HepG2 (cell line): Measurements from ENCODE around the gene ZNF22. TPM values are rescaled to one million over a fixed set of nuclear protein-coding genes. Genes with fewer than 3 reads are reported as not detected.
A peak's percentile ranks its signal among the peaks of the same experiment; 100 is the strongest.

Experiments used
- ASH2L ChIP-seq: fragments of 300-600, 200-600 bp; sonication (generic); IDR thresholded peaks from 2 replicates; pipeline ENCODE4 v1.7.0; 2017; ENCODE audit warnings: low read depth, mild to moderate bottlenecking, moderate library complexity, mixed read lengths, low read length; ENCODE audit not compliant: insufficient read length
- CTCF ChIP-seq: sonication (generic); formaldehyde crosslinking; IDR thresholded peaks from 2 replicates; pipeline ENCODE4 v1.5.0; 2020; ENCODE audit warnings: mild to moderate bottlenecking, missing genetic modification reagents, moderate library complexity
- GATA4 ChIP-seq: sonication (generic); IDR thresholded peaks from 2 replicates; pipeline ENCODE4 v1.6.1; 2016; ENCODE audit warnings: antibody characterized with exemption, low read depth, borderline replicate concordance
- HES4 ChIP-seq: sonication (generic); formaldehyde crosslinking; IDR thresholded peaks from 2 replicates; pipeline ENCODE4 v1.9.0; 2021; ENCODE audit warnings: mild to moderate bottlenecking, missing genetic modification reagents, borderline replicate concordance
- KMT2B ChIP-seq: IDR thresholded peaks from 2 replicates; pipeline ENCODE4 v1.6.1; 2016; ENCODE audit warnings: missing genetic modification reagents, missing compliant biosample characterization
- MED13 ChIP-seq: sonication (generic); formaldehyde crosslinking; IDR thresholded peaks from 2 replicates; pipeline ENCODE4 v1.5.0; 2020; ENCODE audit warnings: missing genetic modification reagents
- MLXIP ChIP-seq: sonication (generic); formaldehyde crosslinking; IDR thresholded peaks from 2 replicates; pipeline ENCODE4 v1.9.0; 2021; ENCODE audit warnings: missing genetic modification reagents, borderline replicate concordance
- NFATC3 ChIP-seq: sonication (generic); formaldehyde crosslinking; IDR thresholded peaks from 2 replicates; pipeline ENCODE4 v1.5.1; 2020; ENCODE audit warnings: mild to moderate bottlenecking, missing genetic modification reagents
- NR2F2 ChIP-seq: IDR thresholded peaks from 2 replicates; pipeline ENCODE4 v1.6.1; 2012; ENCODE audit warnings: low read depth, inconsistent platforms, borderline replicate concordance
- PHF21A ChIP-seq: sonication (generic); formaldehyde crosslinking; IDR thresholded peaks from 2 replicates; pipeline ENCODE4 v1.5.0; 2020; ENCODE audit warnings: mild to moderate bottlenecking, missing genetic modification reagents
- POLR2AphosphoS5 ChIP-seq: IDR thresholded peaks from 2 replicates; pipeline ENCODE4 v1.6.1; 2012; ENCODE audit warnings: low read depth, low read length
- RAD51 ChIP-seq: fragments of 450-650 bp; IDR thresholded peaks from 2 replicates; pipeline ENCODE4 v1.6.1; 2016; ENCODE audit warnings: borderline replicate concordance
- SP2 ChIP-seq: sonication (generic); formaldehyde crosslinking; IDR thresholded peaks from 2 replicates; pipeline ENCODE4 v1.5.1; 2020; ENCODE audit warnings: mild to moderate bottlenecking, missing genetic modification reagents
- TRIM24 ChIP-seq: sonication (generic); formaldehyde crosslinking; IDR thresholded peaks from 2 replicates; pipeline ENCODE4 v1.8.0; 2022; ENCODE audit warnings: mild to moderate bottlenecking, missing genetic modification reagents
- ZBTB42 ChIP-seq: sonication (generic); formaldehyde crosslinking; IDR thresholded peaks from 2 replicates; pipeline ENCODE4 v1.5.0; 2020; ENCODE audit warnings: mild to moderate bottlenecking, missing genetic modification reagents
- ZBTB8A ChIP-seq: sonication (generic); formaldehyde crosslinking; IDR thresholded peaks from 2 replicates; pipeline ENCODE4 v1.4.0; 2020; ENCODE audit warnings: mild to moderate bottlenecking, low read depth, missing genetic modification reagents, borderline replicate concordance
- ZFP1 ChIP-seq: IDR thresholded peaks from 2 replicates; pipeline ENCODE4 v1.6.1; 2016
- ZNF101 ChIP-seq: sonication (generic); formaldehyde crosslinking; IDR thresholded peaks from 2 replicates; pipeline ENCODE4 v1.4.0; 2020; ENCODE audit warnings: mild to moderate bottlenecking, low read depth, missing genetic modification reagents, borderline replicate concordance
- ZNF530 ChIP-seq: sonication (generic); formaldehyde crosslinking; IDR thresholded peaks from 2 replicates; pipeline ENCODE4 v1.5.0; 2020; ENCODE audit warnings: low read depth, mild to moderate bottlenecking, missing genetic modification reagents
- ZNF605 ChIP-seq: sonication (generic); formaldehyde crosslinking; IDR thresholded peaks from 2 replicates; pipeline ENCODE4 v1.8.0; 2022; ENCODE audit warnings: mild to moderate bottlenecking, missing genetic modification reagents
- ZNF784 ChIP-seq: sonication (generic); formaldehyde crosslinking; IDR thresholded peaks from 2 replicates; pipeline ENCODE4 v1.5.1; 2020; ENCODE audit warnings: missing genetic modification reagents, mild to moderate bottlenecking, borderline replicate concordance
- ZNF879 ChIP-seq: sonication (generic); formaldehyde crosslinking; IDR thresholded peaks from 2 replicates; pipeline ENCODE4 v1.8.1; 2023; ENCODE audit warnings: missing genetic modification reagents
- polyA plus RNA-seq, 8 experiments: library from polyadenylated mRNA; depleted of rRNA in 3 of 8; stranded (reverse) in 7 of 8; unstranded in 1 of 8; fragments of >200 nt; fragmentation: Illumina TruSeq in 4 of 8; extraction: Trizol in 4 of 8; gene quantifications; 2 replicates each; pipeline versions ENCODE4 v1.2.1 to v1.2.3, GENCODE V29; 2011 to 2016; ENCODE audit warnings: low read depth in 4 of 8, missing spikeins in 1 of 8, mixed read lengths in 1 of 8; ENCODE audit not compliant: insufficient read depth in 1 of 8
- total RNA-seq, 5 experiments: library from RNA; depleted of rRNA; stranded (reverse); fragments of >200 nt; fragmentation: Illumina TruSeq; extraction: Trizol; gene quantifications; 2 replicates each; pipeline ENCODE4 v1.2.3, GENCODE V29; 2016; ENCODE audit warnings: low read depth in 1 of 5
- TF ChIP-seq, protein P1 (sequence below): sonication (generic); formaldehyde crosslinking; IDR thresholded peaks from 2 replicates; pipeline ENCODE4 v1.8.0; 2022; ENCODE audit warnings: missing genetic modification reagents, mild to moderate bottlenecking, borderline replicate concordance

The ZNF22 gene
- total and polyA plus RNA-seq, 2 of the 13 experiments (the other 11 are each of a cell fraction or from before 2014, with no cell fraction given) = 0.40 to 1.3 TPM

- TF ChIP-seq CTCF = 0 out of 2 replicates have a peak, but pooled peaks have one; percentile 1
- TF ChIP-seq KMT2B (CRISPR knock-in tag) = no peak; the same call in 1 of the 2 replicates
- TF ChIP-seq POLR2AphosphoS5 = peak; percentile 15; the same call in 1 of the 2 replicates
- TF ChIP-seq ZBTB42 (CRISPR knock-in tag) = no peak
- no peak for TF ChIP-seq ZFP1 (CRISPR knock-in tag)
- no peak for TF ChIP-seq NFATC3 (CRISPR knock-in tag)
- no peak for TF ChIP-seq ZNF101
- TF ChIP-seq ASH2L = no peak
- TF ChIP-seq MLXIP = no peak
- TF ChIP-seq ZBTB8A = no peak
- TF ChIP-seq, protein P1, sequence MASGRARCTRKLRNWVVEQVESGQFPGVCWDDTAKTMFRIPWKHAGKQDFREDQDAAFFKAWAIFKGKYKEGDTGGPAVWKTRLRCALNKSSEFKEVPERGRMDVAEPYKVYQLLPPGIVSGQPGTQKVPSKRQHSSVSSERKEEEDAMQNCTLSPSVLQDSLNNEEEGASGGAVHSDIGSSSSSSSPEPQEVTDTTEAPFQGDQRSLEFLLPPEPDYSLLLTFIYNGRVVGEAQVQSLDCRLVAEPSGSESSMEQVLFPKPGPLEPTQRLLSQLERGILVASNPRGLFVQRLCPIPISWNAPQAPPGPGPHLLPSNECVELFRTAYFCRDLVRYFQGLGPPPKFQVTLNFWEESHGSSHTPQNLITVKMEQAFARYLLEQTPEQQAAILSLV (CRISPR knock-in tag) = peak; percentile 11; the same call in 1 of the 2 replicates
- no peak for TF ChIP-seq NR2F2
- no peak for TF ChIP-seq ZNF784
- TF ChIP-seq SP2 (CRISPR knock-in tag) = no peak; the same call in 1 of the 2 replicates
- TF ChIP-seq ZNF879 = peak; percentile 49; the same call in 1 of the 2 replicates
- no peak for TF ChIP-seq ZNF530 (CRISPR knock-in tag)
- no peak for TF ChIP-seq HES4 (CRISPR knock-in tag)
- no peak for TF ChIP-seq PHF21A (CRISPR knock-in tag)
- TF ChIP-seq MED13 = no peak
- no peak for TF ChIP-seq ZNF605
- no peak for TF ChIP-seq RAD51
- TF ChIP-seq TRIM24 = no peak
- TF ChIP-seq GATA4 = no peak; the same call in 1 of the 2 replicates
Measured at GRCh38 chr10:44977287-44978212, 23.2 kb upstream of the ZNF22 start (continued).
